ENCODE data around the gene MYF5.

MYF5 gene

DNA sequence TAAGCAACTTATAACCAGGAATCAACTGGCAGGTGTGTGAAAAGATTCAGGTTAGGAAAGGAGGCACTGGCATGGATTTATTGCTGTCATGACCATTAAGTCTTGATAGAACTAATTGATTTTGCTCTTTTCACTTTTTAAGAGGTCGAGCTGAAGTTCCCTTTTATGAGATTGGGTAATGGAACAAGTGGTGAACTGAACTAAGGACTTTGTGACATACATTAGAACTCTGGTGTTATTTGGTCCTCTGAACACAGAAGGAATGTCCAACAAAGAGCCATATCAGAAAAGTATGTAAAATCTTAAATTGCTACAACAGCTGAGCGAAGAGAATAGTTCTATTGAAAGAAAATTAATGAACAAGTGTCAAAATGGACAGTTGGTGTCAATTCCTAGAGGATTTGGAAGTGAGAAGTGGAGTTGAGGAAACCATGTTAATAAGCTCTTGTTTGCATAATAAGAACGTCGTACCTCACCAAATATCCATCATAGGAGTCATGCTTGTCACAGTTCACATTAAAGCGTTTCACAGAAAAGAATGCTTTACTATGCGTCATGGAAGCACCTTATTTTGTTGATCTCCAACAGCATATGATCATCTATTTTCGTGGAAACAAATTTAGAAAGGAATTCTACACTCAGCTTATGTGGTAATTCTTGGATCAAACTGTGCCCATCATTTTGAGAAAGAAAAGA lies 17.7 kb upstream of the MYF5 start (continued):
- TF ChIP-seq ZNF837 (tag by site-specific recombination; IDR thresholded peaks at IDR 0.05) (no peak), ZBTB11 (tag by site-specific recombination; conservative IDR thresholded peaks at IDR 0.05; ENCODE audit: low read depth) (no peak), ZNF48 (tag by site-specific recombination; IDR thresholded peaks at IDR 0.05) (no peak)
- TF ChIP-seq, protein P1, sequence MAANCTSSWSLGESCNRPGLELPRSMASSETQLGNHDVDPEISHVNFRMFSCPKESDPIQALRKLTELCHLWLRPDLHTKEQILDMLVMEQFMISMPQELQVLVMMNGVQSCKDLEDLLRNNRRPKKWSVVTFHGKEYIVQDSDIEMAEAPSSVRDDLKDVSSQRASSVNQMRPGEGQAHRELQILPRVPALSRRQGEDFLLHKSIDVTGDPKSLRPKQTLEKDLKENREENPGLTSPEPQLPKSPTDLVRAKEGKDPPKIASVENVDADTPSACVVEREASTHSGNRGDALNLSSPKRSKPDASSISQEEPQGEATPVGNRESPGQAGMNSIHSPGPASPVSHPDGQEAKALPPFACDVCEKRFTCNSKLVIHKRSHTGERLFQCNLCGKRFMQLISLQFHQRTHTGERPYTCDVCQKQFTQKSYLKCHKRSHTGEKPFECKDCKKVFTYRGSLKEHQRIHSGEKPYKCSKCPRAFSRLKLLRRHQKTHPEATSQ (tag by site-specific recombination; IDR thresholded peaks at IDR 0.05): no peak

DNA sequence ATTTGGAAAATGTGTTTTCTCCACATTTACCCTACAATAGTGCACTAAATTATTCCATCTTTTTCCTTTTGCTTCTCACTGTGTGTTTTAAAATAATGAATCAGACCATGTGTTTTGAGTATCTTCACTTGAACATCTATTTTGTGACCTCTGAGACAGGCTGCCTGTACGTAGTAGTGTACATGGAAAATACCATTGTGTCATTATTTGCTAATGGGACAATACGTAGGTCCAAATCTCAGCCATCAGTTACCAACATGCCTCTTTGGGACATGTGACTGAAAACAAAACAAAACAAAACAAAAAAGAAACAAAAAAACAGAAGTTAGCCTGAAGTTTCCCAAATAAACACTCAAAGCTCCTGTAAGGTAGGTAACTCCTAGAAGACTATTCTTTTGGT lies 16.4 kb upstream of the MYF5 start:
- no peak overlapping the region for H3K27ac ChIP-seq (ENCODE audit: extremely low read depth, low read depth, low read length)
- TF ChIP-seq GFI1B (tag by site-specific recombination; IDR thresholded peaks at IDR 0.05): no peak
- no peak for TF ChIP-seq ZNF223 (tag by site-specific recombination; IDR thresholded peaks at IDR 0.05)
- TF ChIP-seq ZNF600 (tag by site-specific recombination; IDR thresholded peaks at IDR 0.05): no peak
- no peak for TF ChIP-seq ZNF623 (tag by site-specific recombination; IDR thresholded peaks at IDR 0.05)
- no peak for TF ChIP-seq REPIN1 (tag by site-specific recombination; IDR thresholded peaks at IDR 0.05; ENCODE audit: low read depth)
- TF ChIP-seq YY2 (tag by site-specific recombination; IDR thresholded peaks at IDR 0.05): no peak
- TF ChIP-seq ZNF837 (tag by site-specific recombination; IDR thresholded peaks at IDR 0.05): no peak
- no peak for TF ChIP-seq ZNF248 (tag by site-specific recombination; IDR thresholded peaks at IDR 0.05)
- no peak for TF ChIP-seq ZNF426 (tag by site-specific recombination; IDR thresholded peaks at IDR 0.05)
- no peak for TF ChIP-seq ZNF214 (tag by site-specific recombination; IDR thresholded peaks at IDR 0.05; ENCODE audit: borderline replicate concordance)
- TF ChIP-seq, protein P2, sequence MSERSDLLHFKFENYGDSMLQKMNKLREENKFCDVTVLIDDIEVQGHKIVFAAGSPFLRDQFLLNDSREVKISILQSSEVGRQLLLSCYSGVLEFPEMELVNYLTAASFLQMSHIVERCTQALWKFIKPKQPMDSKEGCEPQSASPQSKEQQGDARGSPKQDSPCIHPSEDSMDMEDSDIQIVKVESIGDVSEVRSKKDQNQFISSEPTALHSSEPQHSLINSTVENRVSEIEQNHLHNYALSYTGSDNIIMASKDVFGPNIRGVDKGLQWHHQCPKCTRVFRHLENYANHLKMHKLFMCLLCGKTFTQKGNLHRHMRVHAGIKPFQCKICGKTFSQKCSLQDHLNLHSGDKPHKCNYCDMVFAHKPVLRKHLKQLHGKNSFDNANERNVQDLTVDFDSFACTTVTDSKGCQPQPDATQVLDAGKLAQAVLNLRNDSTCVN (tag by site-specific recombination; optimal IDR thresholded peaks at IDR 0.05): no peak
- TF ChIP-seq ZNF169 (tag by site-specific recombination; IDR thresholded peaks at IDR 0.05): no peak
- TF ChIP-seq ZBTB10 (tag by site-specific recombination; IDR thresholded peaks at IDR 0.05): no peak
- no peak for TF ChIP-seq GLIS1 (tag by site-specific recombination; IDR thresholded peaks at IDR 0.05)
- TF ChIP-seq ZNF571 (tag by site-specific recombination; IDR thresholded peaks at IDR 0.05): no peak
- no peak for TF ChIP-seq ZNF626 (tag by site-specific recombination; IDR thresholded peaks at IDR 0.05)
- no peak for TF ChIP-seq ZNF514 (tag by site-specific recombination; IDR thresholded peaks at IDR 0.05)
- H3K9me3 ChIP-seq (ENCODE audit: control insufficient read depth, insufficient read depth, low read depth, low read length): no peaks in the 10 kb centered on the region
- H3K36me3 ChIP-seq (ENCODE audit: control insufficient read depth in 2 of 2, insufficient read depth in 1 of 2, low read length in 2 of 2): no peaks in the 10 kb centered on the region
- no peak overlapping the region for H3K4me3 ChIP-seq (ENCODE audit: low read depth, low read length)
- no peaks in the 10 kb centered on the region for H3K4me1 ChIP-seq (ENCODE audit: control insufficient read depth, insufficient read depth, low read length)
- CTCF ChIA-PET: no interaction called here
- POLR2A ChIA-PET: no interaction called here
